Activated CD4-positive, alpha-beta T cell treated with anti-CD3 and anti-CD28 coated beads, Interleukin-10, Interleukin-2, amounts not matched to agents 100 ng/mL and 50 ng/mL, durations not matched to agents 16 hours and 8 hours (primary cell): ENCODE data around the gene KCTD1.
A peak's percentile ranks its signal among the peaks of the same experiment; 100 is the strongest.

Experiments used
- DNase-seq: peaks from one replicate; pipeline ENCODE4 v3.0.0-alpha.2; 2020

KCTD1 gene

DNA sequence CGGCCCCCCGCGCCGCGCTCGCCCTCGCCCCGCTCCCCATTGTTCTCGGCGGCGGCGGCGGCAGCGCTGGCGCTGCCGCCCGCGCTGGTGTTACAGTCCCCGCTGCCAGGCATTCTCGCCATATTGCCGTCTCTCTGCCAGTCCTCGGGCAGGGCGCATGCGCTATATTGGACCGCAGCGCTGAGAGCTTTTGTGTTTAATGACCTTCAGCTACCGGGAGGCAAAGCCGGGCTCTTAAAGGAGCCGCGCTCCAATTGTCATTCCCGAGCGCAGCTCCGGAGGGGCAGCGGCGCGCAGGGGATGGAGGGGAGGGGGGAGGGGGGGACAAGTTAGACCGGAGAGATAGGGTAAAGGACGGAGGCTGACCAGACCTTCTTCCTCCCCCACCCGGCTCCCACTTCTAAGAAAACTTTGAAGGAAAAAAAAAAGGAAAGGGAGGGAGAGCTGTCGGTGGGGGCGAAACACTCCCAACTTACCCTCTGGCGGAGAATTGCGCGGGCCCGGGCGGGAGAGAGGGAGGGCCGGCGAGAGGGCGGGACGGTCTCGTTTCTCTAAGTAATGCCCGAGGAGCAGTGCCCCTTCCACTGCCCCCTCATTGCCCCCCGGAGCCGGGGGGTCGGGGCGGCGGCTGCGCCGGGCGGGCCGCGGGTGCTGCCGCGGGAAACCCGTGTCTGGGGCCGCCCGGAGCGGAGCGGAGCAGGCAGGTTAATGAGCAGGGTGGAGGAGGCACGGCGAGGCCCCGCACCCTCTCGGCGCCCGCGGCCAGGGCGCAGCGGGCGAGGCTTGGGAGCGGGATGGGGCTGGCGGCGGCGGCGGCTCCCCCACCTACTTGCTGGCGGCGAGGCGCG, at the start of gene KCTD1:
Gene KCTD1, minus strand, starts transcription at position 139 of the 848 bp plus-strand sequence. Its CDS starts 17 bp downstream, at position 122.
- DNase-seq, result peak; percentile 89

DNA sequence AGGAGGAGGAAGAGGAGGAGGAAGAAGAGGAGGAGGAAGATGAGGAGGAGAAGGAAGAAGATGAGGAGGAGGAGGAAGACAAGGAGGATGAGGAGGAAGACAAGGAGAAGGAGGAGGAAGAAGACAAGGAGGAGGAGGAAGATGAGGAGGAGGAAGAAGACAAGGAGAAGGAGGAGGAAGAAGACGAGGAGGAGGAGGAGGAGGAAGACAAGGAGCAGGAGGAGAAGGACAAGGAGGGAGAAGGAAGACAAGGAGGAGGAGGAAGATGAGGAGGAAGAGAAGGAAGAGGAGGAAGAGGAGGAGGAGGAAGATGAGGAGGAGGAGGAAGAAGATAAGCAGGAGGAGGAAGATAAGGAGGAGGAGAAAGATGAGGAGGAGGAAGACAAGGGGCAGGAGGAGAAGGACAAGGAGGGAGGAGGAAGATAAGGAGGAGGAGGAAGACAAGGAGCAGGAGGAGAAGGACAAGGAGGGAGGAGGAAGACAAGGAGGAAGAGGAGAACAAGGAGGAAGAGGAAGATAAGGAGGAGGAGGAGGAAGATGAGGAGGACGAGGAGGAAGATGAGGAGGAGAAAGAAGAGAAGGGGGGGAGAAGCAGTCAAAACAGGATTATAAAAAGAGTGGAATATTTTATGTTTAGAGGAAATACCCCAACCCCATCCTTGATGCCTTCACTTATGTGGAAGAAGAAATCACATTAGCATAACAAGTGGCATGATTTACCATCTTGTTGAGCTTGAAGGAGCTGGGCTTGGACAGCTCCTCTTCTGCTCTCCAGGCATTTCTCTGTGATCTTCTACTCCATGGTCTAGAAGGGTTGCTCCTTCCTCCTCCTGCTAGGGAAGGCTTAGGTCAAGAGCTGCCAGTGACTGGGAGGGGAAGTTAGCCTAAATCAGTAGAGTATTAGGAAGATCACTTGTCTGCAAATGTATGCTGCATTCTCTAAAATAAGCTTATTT, 45.3 kb upstream of the KCTD1 start:
- no peak for DNase-seq

DNA sequence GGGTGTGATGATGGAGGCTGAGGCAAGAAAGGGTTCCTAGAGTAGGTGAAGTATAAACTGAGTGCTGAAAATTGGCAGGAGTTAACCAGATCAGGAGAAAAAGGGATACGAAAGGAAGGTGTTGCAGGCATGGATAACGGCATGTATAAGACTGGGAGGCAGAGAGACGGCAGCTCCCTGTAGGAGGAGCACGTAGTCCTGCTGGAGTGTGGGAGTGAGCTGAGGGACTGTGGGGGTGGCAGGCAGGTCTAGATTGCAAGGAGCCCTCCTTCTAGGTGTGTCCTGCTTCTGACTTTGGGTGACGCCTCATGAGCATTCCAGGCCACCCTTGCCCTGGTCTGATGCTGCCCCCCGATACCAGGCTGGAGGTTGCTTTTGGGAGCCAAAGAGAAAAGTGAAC, 36.4 kb upstream of the KCTD1 start:
- no peak for DNase-seq

DNA sequence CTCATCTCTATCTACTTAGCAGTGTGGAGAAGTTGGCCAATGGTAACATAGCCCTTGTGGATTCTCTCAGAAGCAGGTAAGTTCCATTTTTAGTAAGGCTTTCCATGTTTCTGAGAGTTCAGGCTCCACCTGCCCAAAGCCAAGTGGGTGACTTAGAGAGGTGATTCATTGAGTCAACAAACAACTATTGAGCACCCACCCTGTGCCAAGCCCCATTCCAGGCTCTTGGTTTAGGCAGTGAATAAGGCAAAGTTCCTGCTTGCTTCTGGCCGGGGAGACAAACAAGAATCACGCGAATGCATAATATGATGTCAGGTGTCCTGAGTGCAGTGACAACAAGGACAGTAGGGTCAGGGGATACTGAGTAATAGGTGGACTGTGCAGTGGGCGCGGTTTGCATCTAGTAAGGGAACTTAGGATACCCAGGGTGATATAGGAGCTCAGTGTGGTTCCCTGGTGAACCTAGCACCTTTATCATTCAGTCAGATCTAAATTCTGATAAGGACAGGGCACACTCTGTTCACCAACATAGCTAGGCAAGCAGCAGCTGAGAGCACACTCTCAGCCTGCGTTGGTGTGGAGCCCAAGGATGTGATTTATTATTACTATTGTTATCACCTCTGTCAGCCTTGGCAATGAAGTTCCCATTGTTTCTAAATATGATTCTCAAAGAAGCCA, 31.7 kb upstream of the KCTD1 start:
- no peak for DNase-seq

DNA sequence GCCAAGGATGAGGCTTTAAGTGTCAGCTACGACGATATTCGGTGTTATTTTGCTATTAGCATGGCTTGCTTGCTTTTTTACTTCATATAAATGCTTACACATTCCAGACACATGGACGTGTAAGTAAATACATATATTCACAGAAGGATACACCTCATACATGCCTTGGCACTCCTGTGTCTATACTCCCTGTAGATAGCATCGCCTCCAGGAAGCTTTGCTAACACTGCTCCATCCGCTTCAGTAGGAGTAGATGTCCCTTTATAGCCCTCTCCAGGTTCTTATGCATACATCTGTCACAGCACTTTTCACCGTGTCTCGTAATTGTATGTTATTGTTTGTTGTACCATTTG, 27.5 kb upstream of the KCTD1 start:
- DNase-seq, result no peak

DNA sequence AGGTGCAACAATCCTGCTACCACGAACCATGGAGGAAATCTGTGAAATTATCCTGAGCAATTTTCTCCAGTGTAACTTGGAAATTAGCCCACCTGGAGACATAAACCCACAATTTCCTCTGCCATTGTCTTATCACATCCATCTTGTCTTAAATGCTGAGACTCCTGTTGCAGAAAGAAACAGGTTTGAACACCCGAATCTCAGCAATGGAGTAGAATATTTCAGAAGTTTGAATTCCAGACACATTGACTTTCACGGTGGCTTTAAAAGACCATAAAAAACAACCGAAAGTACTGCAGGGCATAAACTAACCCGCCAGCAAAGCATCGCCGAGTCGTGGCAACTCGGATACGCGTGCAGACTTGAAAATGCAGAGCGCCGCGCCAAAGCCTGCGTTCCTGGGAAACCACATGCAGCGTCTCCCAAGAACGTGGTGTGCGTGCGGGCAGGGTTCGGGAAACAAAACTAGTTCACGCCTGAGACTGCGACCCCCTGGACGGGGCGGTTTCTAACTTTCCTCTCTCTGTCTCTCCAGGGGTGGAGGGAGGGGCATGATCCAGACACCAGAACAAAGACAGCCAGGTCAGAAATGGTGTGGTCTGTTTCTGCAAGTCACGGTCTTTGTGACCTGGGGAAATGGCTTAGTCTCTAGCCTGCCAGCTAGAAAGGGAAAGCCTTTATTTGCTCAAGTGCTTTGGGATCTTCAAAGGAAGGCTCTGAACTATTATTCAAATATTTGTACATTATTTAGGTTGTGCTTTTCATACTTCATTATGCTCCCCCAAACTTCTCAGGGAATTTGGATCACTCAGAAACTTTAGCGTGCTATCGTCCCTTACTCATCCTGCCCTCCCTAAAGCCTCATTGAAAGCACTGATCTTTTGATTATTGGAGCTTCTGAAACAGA, 26.9 kb upstream of the KCTD1 start:
- DNase-seq, result no peak

DNA sequence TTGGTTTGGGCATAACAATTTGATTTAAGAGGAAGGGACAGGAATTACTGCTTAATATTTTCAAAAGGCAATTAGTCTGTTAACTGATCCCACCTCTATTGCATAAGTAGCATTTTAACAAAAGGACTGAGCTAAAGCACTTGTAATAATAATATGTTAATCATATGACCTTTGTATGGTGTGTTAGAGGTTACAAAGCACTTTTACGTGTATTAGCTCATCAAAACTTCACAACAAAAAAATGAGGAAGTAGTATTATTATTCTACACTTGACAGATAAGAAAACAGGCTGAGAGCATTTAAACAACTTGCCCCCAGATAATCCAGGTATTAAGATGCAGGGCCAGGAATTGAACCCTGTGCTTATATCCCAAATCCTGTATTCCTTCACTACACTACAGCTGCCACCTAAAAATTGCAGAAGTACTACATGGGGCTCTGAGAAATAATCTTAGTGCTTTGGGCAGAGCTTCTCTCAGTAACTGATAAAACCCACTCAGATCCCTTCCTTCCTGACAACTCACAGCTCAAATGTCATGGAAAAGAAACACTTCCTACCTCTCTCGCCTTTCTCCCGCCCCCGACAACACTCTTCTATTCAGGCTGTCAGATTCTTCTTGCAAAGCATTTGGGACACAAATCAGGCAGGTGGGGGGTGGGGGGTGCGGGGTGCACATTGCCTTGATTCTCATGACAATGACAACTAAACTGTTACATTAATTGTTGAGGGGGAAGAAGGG, 20.7 kb upstream of the KCTD1 start:
- DNase-seq, result no peak

DNA sequence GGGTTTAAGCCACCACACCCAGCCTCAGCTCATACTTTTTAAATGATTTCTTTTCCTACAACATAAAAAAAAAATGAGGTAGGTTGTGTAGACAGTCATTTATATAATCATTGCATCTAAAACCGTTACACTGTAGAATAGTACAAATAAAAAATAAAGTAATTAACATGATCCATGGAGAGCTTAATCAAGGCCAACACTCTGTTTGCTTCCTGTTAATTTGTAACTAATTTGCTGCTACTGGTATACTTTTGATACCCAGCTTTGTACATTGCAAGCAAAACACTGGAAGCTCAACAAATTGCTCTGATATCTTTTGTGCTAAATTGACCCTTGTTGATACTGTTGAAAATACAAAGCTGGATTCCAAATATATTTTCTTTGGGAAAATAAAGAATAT, 20.2 kb upstream of the KCTD1 start:
- DNase-seq, result no peak

DNA sequence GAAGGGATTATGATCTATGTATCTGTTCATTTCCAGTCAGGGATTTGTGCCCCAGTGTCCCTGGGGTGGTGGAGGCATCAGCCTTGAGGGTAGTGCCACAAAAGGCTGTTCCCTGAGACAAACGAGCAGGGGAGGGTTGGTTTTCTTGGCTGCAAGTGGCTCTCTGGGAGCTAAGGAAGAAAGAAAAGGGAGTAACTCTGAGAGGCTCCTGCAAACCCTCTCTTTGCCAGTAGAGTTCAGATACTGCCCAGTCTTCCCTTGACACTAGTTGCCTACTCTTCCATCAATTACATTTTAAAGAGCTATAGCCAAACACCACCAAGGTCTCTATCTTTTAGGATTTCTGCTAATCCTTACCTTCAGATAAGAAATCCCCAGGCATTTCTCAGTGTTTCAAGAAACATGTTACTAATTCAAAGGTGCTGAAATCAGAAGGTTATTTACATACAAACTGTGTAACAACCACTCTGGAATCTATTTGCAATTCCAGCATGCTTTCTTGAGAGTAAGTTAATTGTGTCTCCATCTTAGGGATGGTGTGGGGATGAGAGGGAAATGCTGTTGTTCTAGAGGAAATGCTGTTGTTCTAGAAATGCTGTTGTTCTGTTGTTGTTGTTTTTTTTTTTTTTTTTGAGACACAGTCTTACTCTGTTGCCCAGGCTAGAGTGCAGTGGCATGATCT, 18.7 kb upstream of the KCTD1 start:
- DNase-seq, result no peak

DNA sequence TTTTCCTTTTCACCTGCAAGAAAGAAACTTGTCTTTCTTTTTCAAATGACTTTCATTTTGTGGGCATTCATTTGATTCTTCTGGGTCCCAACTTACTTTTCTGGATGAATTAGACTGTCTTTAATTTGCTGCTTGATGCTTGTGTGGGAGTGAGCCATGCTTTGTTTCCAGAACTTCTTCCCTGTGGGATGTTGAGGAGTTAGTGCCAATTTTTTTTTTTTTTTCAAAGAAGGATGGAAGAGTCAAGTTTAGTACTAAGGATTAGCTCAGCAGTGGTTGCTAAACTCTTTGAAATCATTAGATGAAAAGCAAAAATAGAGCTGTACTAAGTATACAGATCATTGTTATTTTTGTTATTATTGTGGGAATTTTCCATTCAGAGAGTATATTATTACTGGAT, 17.2 kb upstream of the KCTD1 start:
- no peak for DNase-seq

DNA sequence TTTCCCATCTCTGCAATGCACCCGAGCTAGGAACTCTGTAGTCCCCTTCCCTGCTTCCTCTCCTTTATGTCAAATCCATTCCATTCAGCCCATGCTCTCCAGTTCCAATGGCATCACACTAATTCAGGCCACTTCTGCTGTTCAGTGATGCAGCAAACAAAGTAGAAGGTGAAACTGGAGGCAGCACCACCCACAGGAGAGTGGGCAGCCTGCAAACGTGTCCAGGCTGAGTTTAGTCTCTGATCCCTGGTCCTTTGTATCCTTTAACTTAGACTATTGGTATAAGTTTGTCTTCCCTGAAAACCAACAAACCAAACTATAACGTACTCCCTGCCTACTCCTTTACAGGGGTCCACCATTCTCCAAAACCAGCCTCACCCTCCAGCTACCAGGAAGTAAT, 14.7 kb upstream of the KCTD1 start:
- DNase-seq, result no peak

DNA sequence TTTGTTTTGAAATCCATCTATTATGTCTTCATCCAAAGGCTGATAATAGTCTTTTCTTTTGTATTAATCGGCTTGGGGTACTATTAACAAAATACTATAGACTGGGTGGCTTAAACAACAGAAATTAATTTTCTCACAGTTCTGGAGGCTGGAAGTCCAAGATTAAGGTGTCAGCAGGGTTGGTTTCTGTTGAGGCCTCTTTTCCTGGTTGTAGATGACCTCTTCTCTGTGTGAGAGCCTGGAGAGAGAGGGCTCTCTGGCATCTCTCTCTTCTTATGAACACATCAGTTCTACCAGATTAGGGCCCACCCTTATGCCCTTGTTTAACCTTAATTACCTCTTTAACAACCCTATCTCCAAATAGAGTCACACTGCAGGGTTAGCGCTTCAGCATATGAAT, 14.2 kb upstream of the KCTD1 start:
- no peak for DNase-seq

DNA sequence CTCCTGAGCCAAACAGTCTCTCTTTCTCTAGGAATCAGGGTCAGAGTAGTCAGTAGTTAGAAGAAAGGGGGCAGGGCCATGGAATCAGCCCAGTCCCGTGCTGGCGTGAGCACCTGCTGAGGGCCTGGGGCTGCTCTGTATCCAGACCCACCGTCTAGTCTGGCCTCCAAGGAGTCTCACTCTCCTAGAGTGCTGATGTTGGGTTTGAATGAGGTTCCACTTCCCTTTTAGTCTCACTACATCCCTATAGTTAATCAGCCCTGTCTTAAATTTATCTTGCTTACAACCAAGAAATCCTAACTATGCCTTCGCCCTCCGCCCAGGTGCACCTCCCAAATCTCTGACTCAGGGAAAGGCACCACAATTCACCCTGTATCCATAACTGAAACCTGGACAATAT, 13.4 kb upstream of the KCTD1 start:
- DNase-seq, result no peak

DNA sequence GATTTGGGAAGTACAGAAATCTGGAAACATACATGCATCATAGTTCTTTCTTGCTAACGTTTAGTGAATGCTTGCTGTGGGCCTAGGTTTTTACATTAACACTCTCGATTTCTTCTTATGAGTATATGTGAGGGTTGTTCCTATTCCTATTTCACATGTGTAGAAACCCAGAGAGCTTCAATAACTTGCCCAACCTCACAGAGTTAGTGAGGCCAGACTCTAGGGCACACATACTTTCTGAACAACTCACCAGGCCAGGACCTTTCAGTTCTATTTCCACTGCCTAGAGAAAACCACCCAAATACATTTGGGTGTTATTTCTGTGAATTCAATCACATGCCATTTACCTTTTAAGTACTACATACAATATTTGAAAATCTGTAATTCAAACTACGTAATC, 8.2 kb upstream of the KCTD1 start:
- no peak for DNase-seq

DNA sequence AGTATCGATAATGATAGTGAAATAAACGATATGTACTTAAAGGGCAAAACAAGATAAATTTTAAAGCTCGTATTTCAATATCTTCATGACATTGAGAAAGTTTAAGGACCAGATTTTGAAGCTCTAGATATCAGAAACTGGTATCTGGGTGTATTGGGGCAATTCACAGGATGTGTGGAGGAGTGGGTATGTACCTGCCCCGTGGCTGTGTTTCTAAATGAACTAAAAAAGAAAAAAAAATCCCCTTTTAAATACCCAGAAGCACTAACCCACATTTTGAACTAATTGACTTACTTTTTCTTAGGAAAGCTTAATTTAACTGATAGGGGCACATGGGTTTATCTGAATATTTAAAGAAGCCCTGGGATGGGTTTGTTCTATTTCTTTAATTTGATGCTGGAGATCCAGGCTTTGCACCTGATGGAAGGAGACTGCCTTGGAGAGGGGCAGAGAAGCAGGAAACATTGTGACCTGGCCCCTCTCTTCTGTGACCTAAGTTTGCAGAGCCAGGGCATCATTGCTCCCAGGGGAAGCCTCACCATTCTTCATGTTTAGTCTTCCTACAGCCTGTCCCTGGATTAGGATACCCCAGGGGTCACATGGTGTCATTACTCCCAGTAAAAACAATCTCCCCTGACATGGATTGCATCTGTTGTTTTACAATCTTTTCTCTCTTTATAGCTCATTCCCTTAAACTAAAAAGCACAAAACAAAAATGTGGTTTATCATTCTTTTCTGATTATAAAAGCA, 7.6 kb upstream of the KCTD1 start:
- no peak for DNase-seq

DNA sequence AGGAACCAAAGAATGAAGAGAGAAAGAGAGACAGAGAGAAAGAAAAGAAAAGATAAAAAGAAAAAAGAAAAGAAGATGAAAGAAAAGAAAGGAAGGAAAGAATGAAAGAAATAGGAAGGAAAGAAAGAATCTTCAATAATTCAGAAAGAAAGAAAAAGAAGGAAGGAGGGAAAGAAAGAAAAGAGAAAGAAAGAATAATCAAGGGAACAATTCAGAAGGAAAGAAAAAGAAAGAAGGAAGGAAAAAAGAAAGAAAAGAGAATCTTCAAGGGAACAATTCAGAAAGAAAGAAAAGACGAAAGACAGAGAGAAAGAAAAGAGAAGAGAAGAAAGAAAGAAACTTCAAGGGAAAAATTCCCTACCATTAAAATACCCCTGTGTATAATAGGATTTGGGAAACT, 5.6 kb upstream of the KCTD1 start:
- no peak for DNase-seq

DNA sequence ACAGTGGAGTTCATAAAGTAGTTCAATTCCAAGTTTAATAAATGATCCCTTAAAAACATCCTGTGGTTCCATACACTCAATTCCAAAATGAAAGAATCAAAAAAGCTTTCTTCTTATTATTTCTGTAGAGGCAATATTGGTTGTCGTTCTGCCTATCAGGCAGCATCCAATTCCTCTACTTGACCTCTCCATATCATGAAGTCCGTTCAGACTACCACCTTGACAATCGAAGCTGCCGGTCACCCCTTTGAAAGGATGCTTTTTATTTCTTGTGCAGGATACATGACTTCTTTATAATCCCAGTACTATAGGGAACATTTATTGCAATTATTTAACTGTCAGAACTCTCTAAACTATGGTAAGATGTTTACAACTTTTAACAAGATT, 3.3 kb upstream of the KCTD1 start:
- DNase-seq, result no peak

DNA sequence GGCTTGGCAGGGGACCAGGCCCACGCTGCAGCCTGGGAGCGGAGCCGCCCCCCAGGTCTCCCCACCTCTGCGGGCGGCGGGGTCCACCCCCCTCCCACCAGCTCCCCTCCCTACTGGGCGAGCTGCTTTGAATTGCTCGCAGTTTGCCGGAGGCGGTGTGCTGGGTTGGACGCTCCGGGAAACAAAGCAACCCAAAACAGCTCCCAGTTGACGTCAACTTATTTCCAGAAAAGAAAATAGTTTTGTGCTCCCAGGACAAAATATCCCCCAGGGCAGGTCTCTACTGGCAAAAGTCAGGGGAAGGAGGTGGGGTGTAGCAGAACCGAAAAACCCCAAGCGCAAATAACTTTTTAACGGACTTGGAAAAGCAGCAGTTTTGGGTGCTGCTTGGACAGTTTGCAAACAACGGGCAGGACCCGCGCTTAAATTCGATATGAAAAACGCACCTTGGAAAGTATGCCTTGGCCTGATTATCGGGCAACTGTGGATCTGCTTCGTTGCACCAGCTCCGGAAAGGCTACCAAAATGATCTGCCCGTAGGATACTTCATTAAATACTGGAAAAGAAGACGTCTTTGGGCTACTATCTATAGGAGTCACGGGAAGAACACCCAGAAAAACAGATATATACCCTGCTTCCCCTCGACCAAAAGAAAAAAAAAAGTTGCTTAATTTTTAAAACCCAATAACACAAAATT, 2.8 kb upstream of the KCTD1 start:
- DNase-seq, result no peak

DNA sequence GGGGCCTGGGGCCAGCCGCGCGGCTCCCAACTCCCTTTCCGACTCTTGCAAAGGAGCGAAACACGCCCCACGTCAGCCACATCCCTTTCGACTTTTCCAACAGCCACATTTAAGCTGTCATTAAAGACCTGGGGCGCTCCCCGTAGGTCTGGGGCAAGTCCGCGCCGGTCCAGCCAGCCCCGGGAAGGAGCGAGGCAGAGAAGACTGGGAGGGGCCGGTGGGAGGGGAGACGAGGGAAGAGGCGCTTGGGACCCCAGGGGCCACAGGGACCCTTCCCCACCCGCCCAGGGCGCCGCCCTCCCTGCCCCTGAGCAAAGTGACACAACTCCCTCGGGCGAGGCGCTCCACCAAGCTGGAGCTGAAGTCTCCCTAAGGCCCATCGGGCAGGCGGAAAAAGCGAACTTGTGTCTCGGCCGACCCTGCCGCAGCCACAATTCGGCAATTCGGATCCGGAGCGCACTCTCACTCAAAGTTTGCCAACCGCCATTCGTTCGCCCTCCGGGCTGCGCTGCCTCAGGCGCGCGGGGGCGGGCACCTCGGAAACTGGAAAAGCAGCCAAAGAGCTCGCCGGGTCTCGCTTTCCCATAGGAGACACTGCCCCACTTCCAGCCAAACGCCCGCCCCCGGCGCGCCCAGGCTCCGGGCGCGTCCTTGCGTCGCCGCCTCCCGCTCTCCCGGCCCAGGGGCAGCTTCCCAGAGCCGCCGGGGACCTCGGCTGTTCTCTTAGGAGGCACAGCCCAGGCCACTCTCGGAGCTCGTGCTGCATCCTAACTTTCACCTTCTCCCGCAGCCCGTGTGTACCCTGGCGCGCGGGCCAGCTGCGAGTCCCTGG, 1.1 kb upstream of the KCTD1 start:
- DNase-seq, result peak; percentile 11
